ENCODE data around the gene RANBP3. TPM values are rescaled to one million over a fixed set of nuclear protein-coding genes. Genes with fewer than 3 reads are reported as not detected.

The RANBP3 gene
- total RNA-seq, 5 donors from 2014 or later (not counting 1 experiment from before 2014, with no cell fraction given) = 90.2 to 101 (median 98.3) TPM

- Mint-ChIP-seq H3K36me3 (no peaks in the 10 kb centered on the region), H3K4me3 (no peak overlapping the region), H3K27me3 (no peaks in the 10 kb centered on the region), H3K4me1 (peaks cover 23 to 36% (median 30%) of the 10 kb centered on the region in 3 donors), H3K9me3 (no peaks in the 10 kb centered on the region), H3K27ac (no peak overlapping the region)
- Histone ChIP-seq H3K36me3 (ENCODE audit: control insufficient read depth in 2 of 2, extremely low read depth in 1 of 2, insufficient read depth in 1 of 2, low read length in 1 of 2) (no peaks in the 10 kb centered on the region), H3K27ac (ENCODE audit: low read length) (no peak overlapping the region), H3K4me1 (ENCODE audit: control insufficient read depth in 1 of 2, extremely low read depth in 1 of 2, insufficient read depth in 2 of 2, low read length in 2 of 2) (peaks cover 5 to 35% of the 10 kb centered on the region in 2 experiments), H3K4me3 (ENCODE audit: control insufficient read depth in 1 of 2, extremely low read depth in 1 of 2, low read length in 1 of 2) (no peak overlapping the region), H3K27me3 (replicated peaks in 1 of 2; ENCODE audit: control insufficient read depth in 2 of 2, extremely low read depth in 1 of 2, insufficient read depth in 2 of 2, low read length in 1 of 2) (peaks cover 0 to 5% of the 10 kb centered on the region in 2 experiments), H3K9me3 (no peaks in the 10 kb centered on the region)
- ChIA-PET CTCF (interaction anchor here in 1 of 2 donors (0.5 kb wide), 1 partner anchor 799 kb away, joined by 7 read pairs; no protein-coding TSS in a partner anchor), POLR2A (no interaction called here)
- ATAC-seq (replicated peaks in 1 of 4) (no peak), DNase-seq (no peak)
- 60% methylated on average over 1 of the region's 4 CpGs for whole genome bisulfite sequencing (ENCODE audit: insufficient coverage)
Observed at GRCh38 chr19:5984600-5984999, 6.7 kb upstream of the RANBP3 start.

- peak overlapping the region; percentile 68 for H3K27ac ChIP-seq (ENCODE audit: low read length)
- no peaks in the 10 kb centered on the region for H3K36me3 Mint-ChIP-seq
- H3K27me3 ChIP-seq (replicated peaks in 1 of 2; ENCODE audit: control insufficient read depth in 2 of 2, extremely low read depth in 1 of 2, insufficient read depth in 2 of 2, low read length in 1 of 2) = peaks cover 0 to 4% of the 10 kb centered on the region in 2 experiments
- DNase-seq = no peak
- peaks cover 11 to 45% of the 10 kb centered on the region in 2 experiments for H3K4me1 ChIP-seq (ENCODE audit: control insufficient read depth in 1 of 2, extremely low read depth in 1 of 2, insufficient read depth in 2 of 2, low read length in 2 of 2)
- H3K27ac Mint-ChIP-seq = peak overlapping the region; percentile 23 to 86
- WGBS (ENCODE audit: insufficient coverage) = 49% methylated on average over 11 of the region's 14 CpGs
- H3K36me3 ChIP-seq (ENCODE audit: control insufficient read depth in 2 of 2, extremely low read depth in 1 of 2, insufficient read depth in 1 of 2, low read length in 1 of 2) = no peaks in the 10 kb centered on the region
- no peak overlapping the region for H3K4me3 ChIP-seq (ENCODE audit: control insufficient read depth in 1 of 2, extremely low read depth in 1 of 2, low read length in 1 of 2)
- H3K27me3 Mint-ChIP-seq = no peaks in the 10 kb centered on the region
- CTCF ChIA-PET = interaction anchor here in 1 of 2 donors (1.0 kb wide), 1 partner anchor 35 kb away, joined by 4 read pairs; no protein-coding TSS in a partner anchor
- H3K4me3 Mint-ChIP-seq = no peak overlapping the region
- POLR2A ChIA-PET = no interaction called here
- H3K9me3 ChIP-seq = no peaks in the 10 kb centered on the region
- H3K9me3 Mint-ChIP-seq = no peaks in the 10 kb centered on the region
- peaks cover 30 to 44% (median 38%) of the 10 kb centered on the region in 3 donors for H3K4me1 Mint-ChIP-seq
- no peak for ATAC-seq (replicated peaks in 1 of 4)
Observed at GRCh38 chr19:5983367-5983955, 5.5 kb upstream of the RANBP3 start.

- Histone ChIP-seq H3K9me3 (no peaks in the 10 kb centered on the region), H3K4me1 (ENCODE audit: control insufficient read depth in 1 of 2, extremely low read depth in 1 of 2, insufficient read depth in 2 of 2, low read length in 2 of 2) (peaks cover 37 to 69% of the 10 kb centered on the region in 2 experiments), H3K27ac (ENCODE audit: low read length) (peak overlapping the region; percentile 85), H3K27me3 (replicated peaks in 1 of 2; ENCODE audit: control insufficient read depth in 2 of 2, extremely low read depth in 1 of 2, insufficient read depth in 2 of 2, low read length in 1 of 2) (no peaks in the 10 kb centered on the region), H3K36me3 (ENCODE audit: control insufficient read depth in 2 of 2, extremely low read depth in 1 of 2, insufficient read depth in 1 of 2, low read length in 1 of 2) (peaks cover 4 to 21% of the 10 kb centered on the region in 2 donors), H3K4me3 (ENCODE audit: control insufficient read depth in 1 of 2, extremely low read depth in 1 of 2, low read length in 1 of 2) (peak overlapping the region; percentile 60 to 97)
- ChIA-PET CTCF (interaction anchor here (0.6 to 2.5 kb wide), 7 partner anchors 7 to 1227 kb away, joined by 3 to 19 read pairs (median 6); no protein-coding TSS in a partner anchor), POLR2A (interaction anchor here in 1 of 2 donors (0.7 kb wide), 1 partner anchor 1509 kb away, joined by 4 read pairs; no protein-coding TSS in a partner anchor)
- no peak for ATAC-seq (replicated peaks in 1 of 4)
- Mint-ChIP-seq H3K27ac (peak overlapping the region; percentile 91 to 92), H3K36me3 (peaks cover 17% of the 10 kb centered on the region), H3K4me3 (peak overlapping the region; percentile 91 to 97 (median 93)), H3K27me3 (no peaks in the 10 kb centered on the region), H3K4me1 (peaks cover 59 to 67% (median 67%) of the 10 kb centered on the region in 3 donors), H3K9me3 (no peaks in the 10 kb centered on the region)
- 30% methylated on average over 18 of the region's 33 CpGs for WGBS (ENCODE audit: insufficient coverage)
- DNase-seq = peak in 1 of 35 experiments; percentile 25
Observed at GRCh38 chr19:5978606-5979552, 939 bp upstream of the RANBP3 start.

- peak overlapping the region; percentile 64 for H3K27ac ChIP-seq (ENCODE audit: low read length)
- peak overlapping the region; percentile 82 to 92 for H3K27ac Mint-ChIP-seq
- H3K4me1 ChIP-seq (ENCODE audit: control insufficient read depth in 1 of 2, extremely low read depth in 1 of 2, insufficient read depth in 2 of 2, low read length in 2 of 2) = peaks cover 37 to 70% of the 10 kb centered on the region in 2 experiments
- WGBS (ENCODE audit: insufficient coverage) = under 1% methylated on average over 39 of the region's 43 CpGs
- no peaks in the 10 kb centered on the region for H3K27me3 Mint-ChIP-seq
- H3K27me3 ChIP-seq (replicated peaks in 1 of 2; ENCODE audit: control insufficient read depth in 2 of 2, extremely low read depth in 1 of 2, insufficient read depth in 2 of 2, low read length in 1 of 2) = no peaks in the 10 kb centered on the region
- no peak for DNase-seq
- H3K9me3 ChIP-seq = no peaks in the 10 kb centered on the region
- H3K4me1 Mint-ChIP-seq = peaks cover 61 to 67% (median 64%) of the 10 kb centered on the region in 3 donors
- H3K36me3 Mint-ChIP-seq = peaks cover 17% of the 10 kb centered on the region
- H3K9me3 Mint-ChIP-seq = no peaks in the 10 kb centered on the region
- POLR2A ChIA-PET = no interaction called here
- CTCF ChIA-PET = interaction anchor here (0.6 to 2.5 kb wide), 7 partner anchors 9 to 128 kb away, joined by 3 to 19 read pairs (median 3); no protein-coding TSS in a partner anchor
- ATAC-seq (replicated peaks in 1 of 4) = peak in 1 of 4 experiments; percentile 3
- peak overlapping the region; percentile 91 to 97 (median 93) for H3K4me3 Mint-ChIP-seq
- H3K4me3 ChIP-seq (ENCODE audit: control insufficient read depth in 1 of 2, extremely low read depth in 1 of 2, low read length in 1 of 2) = peak overlapping the region; percentile 81 to 97
- H3K36me3 ChIP-seq (ENCODE audit: control insufficient read depth in 2 of 2, extremely low read depth in 1 of 2, insufficient read depth in 1 of 2, low read length in 1 of 2) = peaks cover 6 to 35% of the 10 kb centered on the region in 2 donors
Observed at GRCh38 chr19:5977222-5977784, 637 bp downstream of the RANBP3 start.

- POLR2A ChIA-PET = no interaction called here
- Histone ChIP-seq H3K27me3 (replicated peaks in 1 of 2; ENCODE audit: control insufficient read depth in 2 of 2, extremely low read depth in 1 of 2, insufficient read depth in 2 of 2, low read length in 1 of 2) (no peaks in the 10 kb centered on the region), H3K4me1 (ENCODE audit: control insufficient read depth in 1 of 2, extremely low read depth in 1 of 2, insufficient read depth in 2 of 2, low read length in 2 of 2) (peaks cover 38 to 71% of the 10 kb centered on the region in 2 experiments), H3K36me3 (ENCODE audit: control insufficient read depth in 2 of 2, extremely low read depth in 1 of 2, insufficient read depth in 1 of 2, low read length in 1 of 2) (peaks cover 6 to 38% of the 10 kb centered on the region in 2 donors), H3K27ac (ENCODE audit: low read length) (no peak overlapping the region), H3K9me3 (no peaks in the 10 kb centered on the region), H3K4me3 (ENCODE audit: control insufficient read depth in 1 of 2, extremely low read depth in 1 of 2, low read length in 1 of 2) (peak overlapping the region; percentile 81 to 97)
- ATAC-seq (replicated peaks in 1 of 4) (no peak), DNase-seq (no peak)
- CTCF ChIA-PET = interaction anchor here (0.8 to 2.5 kb wide), 4 partner anchors 9 to 45 kb away, joined by 3 to 19 read pairs (median 4); no protein-coding TSS in a partner anchor
- peak overlapping the region; percentile 82 to 92 for H3K27ac Mint-ChIP-seq
- H3K4me3 Mint-ChIP-seq = peak overlapping the region; percentile 91 to 97 (median 93)
- 66% methylated on average over 4 of the region's 8 CpGs for WGBS (ENCODE audit: insufficient coverage)
- no peaks in the 10 kb centered on the region for H3K9me3 Mint-ChIP-seq
- H3K27me3 Mint-ChIP-seq = no peaks in the 10 kb centered on the region
- H3K4me1 Mint-ChIP-seq = peaks cover 66 to 71% (median 69%) of the 10 kb centered on the region in 3 donors
- H3K36me3 Mint-ChIP-seq = peaks cover 20% of the 10 kb centered on the region
Observed at GRCh38 chr19:5976768-5977167, 1.2 kb downstream of the RANBP3 start.

GRCh38 chr19:5975388-5975728 lies 2.6 kb downstream of the RANBP3 start:
- CTCF ChIA-PET = interaction anchor here (0.6 to 1.0 kb wide), 3 partner anchors 22 to 982 kb away, joined by 3 to 4 read pairs (median 4); no protein-coding TSS in a partner anchor
- WGBS (ENCODE audit: insufficient coverage) = 60% methylated on average over 1 of the region's 3 CpGs
- POLR2A ChIA-PET = no interaction called here

More at GRCh38 chr19:5975388-5975728, 2.6 kb downstream of the RANBP3 start:
- H3K4me1 ChIP-seq (ENCODE audit: control insufficient read depth in 1 of 2, extremely low read depth in 1 of 2, insufficient read depth in 2 of 2, low read length in 2 of 2) = peaks cover 39 to 80% of the 10 kb centered on the region in 2 experiments
- H3K36me3 Mint-ChIP-seq = peaks cover 24% of the 10 kb centered on the region
- no peaks in the 10 kb centered on the region for H3K27me3 ChIP-seq (replicated peaks in 1 of 2; ENCODE audit: control insufficient read depth in 2 of 2, extremely low read depth in 1 of 2, insufficient read depth in 2 of 2, low read length in 1 of 2)
- H3K27ac Mint-ChIP-seq = peak overlapping the region; percentile 70 to 75
- H3K9me3 Mint-ChIP-seq = no peaks in the 10 kb centered on the region
- H3K4me1 Mint-ChIP-seq = peaks cover 77 to 83% (median 80%) of the 10 kb centered on the region in 3 donors
- no peak overlapping the region for H3K4me3 ChIP-seq (ENCODE audit: control insufficient read depth in 1 of 2, extremely low read depth in 1 of 2, low read length in 1 of 2)
- H3K27ac ChIP-seq (ENCODE audit: low read length) = peak overlapping the region; percentile 46
- ATAC-seq (replicated peaks in 1 of 4) = no peak
- H3K4me3 Mint-ChIP-seq = peak overlapping the region; percentile 91 to 97 (median 93)
- no peaks in the 10 kb centered on the region for H3K27me3 Mint-ChIP-seq
- no peaks in the 10 kb centered on the region for H3K9me3 ChIP-seq
- DNase-seq = no peak
- H3K36me3 ChIP-seq (ENCODE audit: control insufficient read depth in 2 of 2, extremely low read depth in 1 of 2, insufficient read depth in 1 of 2, low read length in 1 of 2) = peaks cover 6 to 41% of the 10 kb centered on the region in 2 donors

All from T-cell (primary cell).